Stimulated activated naive CD8-positive, alpha-beta T cell treated with anti-CD3 and anti-CD28 coated beads, Interleukin-15, Interleukin-2, amounts not matched to agents 100 ng/mL and 50 ng/mL, for 24 hours (primary cell): ENCODE measurements around the gene FHOD3.
"Not testable (repeated sequence)": the region's sequence is repeated elsewhere in the genome, so short reads cannot be mapped to it uniquely, and the experiment has no call there.

ENCODE experiments used
- H3K27ac Mint-ChIP-seq: one replicate; pipeline ENCODE4 v1.8.0; 2021; ENCODE audit warnings: mild to moderate bottlenecking, mixed read lengths
- H3K27me3 Mint-ChIP-seq: one replicate; pipeline ENCODE4 v1.8.0; 2021; ENCODE audit warnings: mixed read lengths
- H3K36me3 Mint-ChIP-seq: one replicate; pipeline ENCODE4 v1.8.0; 2021; ENCODE audit warnings: low read depth, mixed read lengths
- H3K4me1 Mint-ChIP-seq: one replicate; pipeline ENCODE4 v1.8.0; 2021; ENCODE audit warnings: low read depth, mixed read lengths
- H3K4me3 Mint-ChIP-seq: one replicate; pipeline ENCODE4 v1.8.0; 2021; ENCODE audit warnings: mild to moderate bottlenecking, mixed read lengths
- H3K9me3 Mint-ChIP-seq: one replicate; pipeline ENCODE4 v1.8.0; 2021; ENCODE audit warnings: mixed read lengths

FHOD3 gene

DNA sequence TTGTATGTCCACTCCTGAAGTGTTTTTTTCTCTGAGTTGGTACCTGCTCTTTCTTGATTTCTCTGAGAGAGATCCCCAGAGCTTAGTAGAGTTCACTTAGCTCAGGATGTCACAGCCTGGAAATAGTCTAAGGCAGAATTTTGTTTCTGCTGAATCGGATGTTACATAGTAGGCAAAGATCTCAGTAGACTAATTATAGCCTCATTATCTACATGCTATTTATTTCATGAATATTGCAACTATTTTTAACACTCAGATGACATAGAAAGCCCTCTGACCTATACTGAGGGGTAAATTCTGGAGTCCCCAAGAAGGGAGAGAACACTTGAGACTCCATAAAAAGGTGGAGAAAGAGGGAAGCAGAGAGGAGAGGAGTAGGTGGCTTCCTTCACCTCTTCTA lies 160.2 kb downstream of the FHOD3 start:
- H3K27ac Mint-ChIP-seq = no peak overlapping the region
- no peak overlapping the region for H3K4me3 Mint-ChIP-seq
- H3K9me3 Mint-ChIP-seq = no peaks in the 10 kb centered on the region
- H3K27me3 Mint-ChIP-seq = peaks cover 10% of the 10 kb centered on the region
- H3K36me3 Mint-ChIP-seq = no peaks in the 10 kb centered on the region
- H3K4me1 Mint-ChIP-seq = no peaks in the 10 kb centered on the region

DNA sequence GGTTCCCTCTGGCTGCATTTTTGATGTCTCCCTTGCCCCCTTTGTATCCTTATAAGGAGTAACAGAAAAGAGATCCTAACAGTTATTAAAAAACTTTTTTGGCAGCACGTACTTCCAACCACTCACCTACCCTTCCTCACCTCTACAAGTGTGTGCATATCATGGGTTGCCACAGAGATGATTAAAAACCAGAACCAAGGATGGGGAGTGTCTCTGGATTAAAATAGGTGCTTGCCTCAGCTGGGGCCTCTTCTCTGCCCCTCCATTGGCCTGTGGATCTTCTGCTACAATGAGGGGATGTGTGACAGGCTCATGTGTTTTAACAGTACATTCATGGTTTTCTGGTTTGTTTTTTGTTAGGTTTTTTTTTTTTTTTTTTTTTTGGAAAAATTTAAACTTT lies 160.8 kb downstream of the FHOD3 start:
- Mint-ChIP-seq H3K27me3 (peaks cover 10% of the 10 kb centered on the region), H3K4me1 (no peaks in the 10 kb centered on the region), H3K27ac (no peak overlapping the region)

DNA sequence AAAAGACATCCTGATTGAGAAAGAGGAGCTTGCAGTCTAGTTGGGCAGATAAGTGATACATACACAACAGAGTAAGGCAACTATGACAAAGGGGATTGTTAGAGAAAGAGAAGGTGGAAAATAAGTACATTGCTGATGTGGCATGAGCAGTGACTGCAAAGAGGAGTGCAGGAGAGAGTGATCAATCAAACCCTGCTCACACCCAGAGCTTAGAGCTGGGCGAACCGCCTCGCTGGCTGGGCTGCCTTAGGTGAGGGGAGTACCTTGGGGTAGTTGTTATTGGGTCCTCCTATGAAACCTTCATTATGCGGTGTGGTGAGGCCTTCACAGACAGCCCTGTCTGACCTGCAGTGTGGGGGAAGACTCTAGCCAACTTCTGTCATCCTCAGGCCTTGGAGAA lies 161.7 kb downstream of the FHOD3 start:
- H3K9me3 Mint-ChIP-seq = no peaks in the 10 kb centered on the region
- H3K36me3 Mint-ChIP-seq = no peaks in the 10 kb centered on the region
- no peaks in the 10 kb centered on the region for H3K4me1 Mint-ChIP-seq
- H3K27me3 Mint-ChIP-seq = peaks cover 6% of the 10 kb centered on the region
- no peak overlapping the region for H3K4me3 Mint-ChIP-seq
- no peak overlapping the region for H3K27ac Mint-ChIP-seq

More for the DNA sequence above, 160.8 kb downstream of the FHOD3 start:
- Mint-ChIP-seq H3K4me3 (no peak overlapping the region), H3K36me3 (no peaks in the 10 kb centered on the region), H3K9me3 (no peaks in the 10 kb centered on the region)

DNA sequence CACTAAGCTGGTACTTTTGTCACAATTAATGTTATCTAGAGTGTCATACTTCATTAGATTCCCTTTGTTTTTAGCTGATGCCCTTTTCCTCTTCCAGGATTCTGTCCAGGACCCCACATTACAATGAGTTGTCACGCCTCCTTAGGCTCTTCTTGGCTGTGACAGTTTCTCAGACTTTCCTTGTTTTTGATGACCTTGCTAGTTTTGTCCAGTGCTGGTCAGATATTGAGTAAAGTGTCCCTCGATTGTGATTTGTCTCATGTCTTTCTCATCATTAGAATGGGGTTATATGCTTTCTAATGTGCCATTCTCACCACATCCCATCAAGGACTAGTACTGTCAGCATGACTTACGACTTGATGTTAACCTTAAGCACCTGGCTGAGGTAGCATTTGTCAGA lies 162.3 kb downstream of the FHOD3 start:
- no peak overlapping the region for H3K27ac Mint-ChIP-seq
- H3K27me3 Mint-ChIP-seq = peaks cover 5% of the 10 kb centered on the region
- H3K9me3 Mint-ChIP-seq = no peaks in the 10 kb centered on the region
- no peaks in the 10 kb centered on the region for H3K4me1 Mint-ChIP-seq
- H3K4me3 Mint-ChIP-seq = no peak overlapping the region
- no peaks in the 10 kb centered on the region for H3K36me3 Mint-ChIP-seq

DNA sequence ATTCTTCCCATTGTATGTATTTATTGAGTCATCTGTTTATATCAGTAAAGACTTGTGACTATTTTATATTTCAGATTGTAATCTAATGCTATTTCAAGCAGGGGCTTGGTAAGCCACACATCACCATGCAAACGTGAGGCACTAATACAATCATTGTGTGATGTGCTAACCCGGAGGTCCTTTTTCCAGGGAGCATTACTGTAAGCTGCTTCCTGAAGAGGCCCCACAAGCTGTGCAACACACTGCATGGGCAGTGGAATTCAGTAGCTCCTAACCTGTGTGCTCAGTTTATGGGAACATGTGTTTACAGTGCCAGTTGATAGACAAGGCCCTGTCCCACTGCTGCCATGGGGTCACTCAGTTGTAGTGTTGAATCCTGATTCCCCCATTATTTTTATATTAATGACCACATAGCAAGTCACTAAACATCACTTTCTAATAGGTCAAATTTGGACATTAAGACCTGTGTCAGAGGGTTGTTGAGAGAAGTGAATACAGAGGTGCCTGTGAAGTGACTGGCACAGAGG lies 162.9 kb downstream of the FHOD3 start:
- Mint-ChIP-seq H3K27ac (no peak overlapping the region), H3K36me3 (no peaks in the 10 kb centered on the region), H3K4me3 (no peak overlapping the region)

DNA sequence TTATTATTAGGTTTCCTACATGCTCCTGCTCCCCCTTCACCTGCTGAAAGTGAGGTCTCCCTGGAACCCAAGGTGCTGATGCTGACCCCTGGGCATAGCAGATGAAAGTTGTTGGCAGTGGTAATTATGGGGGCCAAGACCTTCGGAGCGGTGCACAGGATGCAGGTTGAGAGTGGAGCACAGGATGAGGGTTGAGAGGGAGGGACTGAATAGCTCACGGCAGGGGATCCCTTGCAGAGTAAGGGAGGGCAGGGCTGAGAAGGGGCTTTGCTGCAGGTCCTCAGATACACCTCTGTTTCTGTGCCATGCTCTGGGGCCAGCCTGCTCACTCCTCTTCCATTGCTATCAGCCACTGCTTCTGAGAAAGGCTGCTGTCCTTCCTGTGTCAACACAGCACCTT lies 163.3 kb downstream of the FHOD3 start:
- no peak overlapping the region for H3K27ac Mint-ChIP-seq
- no peaks in the 10 kb centered on the region for H3K36me3 Mint-ChIP-seq
- H3K27me3 Mint-ChIP-seq = peaks cover 5% of the 10 kb centered on the region
- H3K9me3 Mint-ChIP-seq = no peaks in the 10 kb centered on the region
- H3K4me3 Mint-ChIP-seq = no peak overlapping the region
- no peaks in the 10 kb centered on the region for H3K4me1 Mint-ChIP-seq

More for the DNA sequence above, 162.9 kb downstream of the FHOD3 start:
- Mint-ChIP-seq H3K9me3 (no peaks in the 10 kb centered on the region), H3K27me3 (peaks cover 5% of the 10 kb centered on the region), H3K4me1 (no peaks in the 10 kb centered on the region)

DNA sequence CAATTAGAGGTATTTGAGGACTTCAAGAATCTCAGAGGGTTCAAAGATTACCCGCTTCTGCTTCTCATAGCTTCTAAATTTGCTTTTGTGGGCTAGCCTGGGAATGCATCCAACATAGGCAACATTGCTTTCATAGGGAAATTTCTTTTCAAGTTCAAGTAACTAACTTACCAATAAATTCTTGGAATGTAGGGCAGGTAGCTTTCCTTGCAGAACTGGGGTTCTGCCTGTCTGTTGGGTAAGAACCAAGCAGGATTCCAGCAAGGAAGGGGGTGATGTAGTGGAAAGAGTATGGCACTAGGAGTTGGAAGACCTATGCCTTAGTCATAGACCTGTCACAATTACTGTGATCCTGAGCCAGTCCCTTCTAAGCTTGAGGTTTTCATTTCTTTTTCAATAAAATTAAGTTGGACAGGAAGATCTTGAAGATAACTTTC lies 164.1 kb downstream of the FHOD3 start:
- Mint-ChIP-seq H3K27ac (no peak overlapping the region), H3K27me3 (peaks cover 5% of the 10 kb centered on the region), H3K36me3 (no peaks in the 10 kb centered on the region), H3K4me3 (no peak overlapping the region), H3K4me1 (no peaks in the 10 kb centered on the region), H3K9me3 (no peaks in the 10 kb centered on the region)

DNA sequence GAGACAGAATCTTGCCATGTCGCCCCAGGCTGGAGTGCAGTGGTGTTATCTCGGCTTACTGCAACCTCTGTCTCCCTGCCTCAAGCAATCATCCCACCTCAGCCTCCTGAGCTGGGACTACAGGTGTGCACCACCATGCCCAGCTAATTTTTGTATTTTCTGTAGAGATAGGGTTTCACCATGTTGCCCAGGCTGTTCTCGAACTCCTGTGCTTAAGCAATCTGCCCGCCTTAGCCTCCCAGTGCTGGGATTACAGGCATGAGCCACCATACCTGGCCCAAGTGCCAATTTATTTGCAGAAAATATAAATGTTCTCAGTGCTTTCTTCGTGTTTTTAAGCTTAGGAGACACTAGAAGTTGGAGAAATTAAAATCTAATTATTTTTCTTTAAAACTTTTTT lies 166.0 kb downstream of the FHOD3 start:
- H3K4me1 Mint-ChIP-seq, H3K36me3 Mint-ChIP-seq, H3K9me3 Mint-ChIP-seq, H3K27ac Mint-ChIP-seq, H3K4me3 Mint-ChIP-seq, H3K27me3 Mint-ChIP-seq: not testable (repeated sequence)

DNA sequence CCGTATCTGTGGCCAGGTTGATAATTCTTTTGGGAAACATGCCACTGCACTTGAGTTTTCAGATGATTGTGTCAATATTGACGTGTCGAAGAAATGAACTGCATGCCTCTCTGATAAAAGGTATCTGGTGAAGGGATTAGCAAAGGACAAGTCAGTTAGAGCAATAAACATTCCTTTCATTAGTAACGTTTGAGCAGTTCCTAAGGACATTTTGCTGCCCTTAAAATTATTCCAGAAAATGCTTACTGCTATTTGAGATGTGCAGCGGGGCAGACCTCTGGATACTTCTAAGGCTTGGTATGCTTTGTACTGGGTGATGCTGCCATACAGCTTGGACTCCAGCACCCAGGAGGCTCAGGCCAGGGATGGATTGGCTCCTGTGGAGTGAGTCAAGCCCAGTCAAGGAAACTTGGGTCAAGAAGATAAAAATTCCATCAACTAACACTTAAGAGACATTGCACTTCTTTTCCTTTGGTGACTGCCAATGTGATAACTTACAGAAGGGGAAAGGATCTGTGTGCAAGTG lies 166.7 kb downstream of the FHOD3 start:
- H3K27ac Mint-ChIP-seq = no peak overlapping the region
- no peaks in the 10 kb centered on the region for H3K27me3 Mint-ChIP-seq
- H3K36me3 Mint-ChIP-seq = no peaks in the 10 kb centered on the region
- no peak overlapping the region for H3K4me3 Mint-ChIP-seq
- no peaks in the 10 kb centered on the region for H3K9me3 Mint-ChIP-seq
- H3K4me1 Mint-ChIP-seq = no peaks in the 10 kb centered on the region

DNA sequence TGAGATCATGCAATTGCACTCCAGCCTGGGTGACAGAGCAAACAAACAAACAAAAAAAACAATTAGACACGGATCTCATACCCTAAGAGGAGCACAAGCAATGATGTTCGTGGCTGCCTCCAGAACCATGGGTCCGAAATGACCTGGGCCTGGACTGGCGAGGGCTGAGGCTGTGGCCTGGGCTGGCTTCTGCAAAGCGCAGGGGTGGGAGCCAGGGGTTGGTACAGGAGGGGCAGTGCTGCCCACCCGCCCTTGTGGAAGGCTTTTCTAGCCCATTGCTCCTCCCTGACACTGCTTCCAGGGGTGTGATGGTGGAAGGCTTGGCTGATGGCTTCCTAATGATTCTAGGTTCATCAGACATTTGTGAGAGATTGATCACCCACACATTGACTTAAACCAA lies 167.8 kb downstream of the FHOD3 start:
- no peaks in the 10 kb centered on the region for H3K9me3 Mint-ChIP-seq
- no peaks in the 10 kb centered on the region for H3K36me3 Mint-ChIP-seq
- H3K27ac Mint-ChIP-seq = no peak overlapping the region
- H3K4me1 Mint-ChIP-seq = no peaks in the 10 kb centered on the region
- H3K27me3 Mint-ChIP-seq = no peaks in the 10 kb centered on the region
- H3K4me3 Mint-ChIP-seq = no peak overlapping the region

DNA sequence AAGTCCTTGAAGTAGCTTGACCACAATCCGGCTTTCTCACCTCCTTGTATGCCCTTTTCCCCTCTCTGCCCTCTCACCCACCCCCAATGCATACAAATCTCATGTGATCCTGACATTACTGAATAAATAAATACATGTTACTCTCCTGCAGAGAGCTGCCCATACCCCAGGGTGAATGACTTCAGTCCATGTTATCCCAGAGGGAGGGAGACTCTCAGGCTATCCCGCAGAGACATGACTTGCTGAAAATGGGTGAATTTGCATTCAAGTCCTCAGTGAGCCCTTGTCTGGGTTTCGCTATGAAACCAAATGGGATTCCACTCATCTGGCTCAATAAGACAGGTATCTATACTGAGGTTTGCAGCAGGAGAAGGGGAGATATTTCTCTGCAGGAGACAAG lies 168.5 kb downstream of the FHOD3 start:
- Mint-ChIP-seq H3K4me3 (no peak overlapping the region), H3K27me3 (no peaks in the 10 kb centered on the region), H3K4me1 (no peaks in the 10 kb centered on the region), H3K36me3 (no peaks in the 10 kb centered on the region), H3K9me3 (no peaks in the 10 kb centered on the region), H3K27ac (no peak overlapping the region)

DNA sequence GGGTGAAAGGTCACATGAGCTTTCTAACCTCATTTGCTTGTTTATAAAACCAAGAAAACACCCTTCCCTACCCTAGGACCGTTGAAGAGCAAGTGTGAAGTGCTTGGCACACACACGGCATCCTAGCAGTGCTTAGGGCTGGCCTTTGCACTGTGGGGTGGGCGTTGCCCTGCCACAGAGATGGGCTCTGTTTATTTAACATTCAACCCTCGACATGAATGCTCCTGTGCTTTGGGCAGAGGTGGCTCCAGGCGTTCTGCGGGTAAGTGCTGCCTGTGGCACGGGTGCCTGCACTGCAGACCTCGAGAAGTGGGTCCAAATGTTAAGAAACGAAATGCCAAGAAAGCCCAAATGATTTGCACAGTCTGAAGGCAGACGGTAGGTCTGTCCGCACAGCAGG lies 170.1 kb downstream of the FHOD3 start:
- H3K4me1 Mint-ChIP-seq = no peaks in the 10 kb centered on the region
- H3K27me3 Mint-ChIP-seq = no peaks in the 10 kb centered on the region

DNA sequence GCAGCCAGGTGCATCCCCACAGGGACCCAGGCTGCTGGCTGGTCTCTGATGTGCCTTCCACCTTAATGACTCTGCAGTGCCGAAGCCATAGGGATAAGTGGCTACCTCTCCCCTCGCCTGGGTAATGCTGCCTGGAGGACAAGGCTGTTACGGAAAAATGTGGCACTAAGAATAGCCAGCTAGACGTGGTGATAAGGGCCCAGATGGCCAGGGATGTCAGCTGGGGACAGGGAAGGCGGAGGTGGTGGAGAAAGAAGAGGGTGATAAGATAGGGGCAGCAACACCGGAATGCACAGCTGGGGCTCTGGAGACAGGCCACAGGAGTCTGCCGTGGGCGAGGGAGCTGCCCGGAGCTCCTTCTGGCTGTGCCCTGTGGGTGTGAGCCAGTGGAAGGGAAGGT lies 170.6 kb downstream of the FHOD3 start:
- H3K36me3 Mint-ChIP-seq = no peaks in the 10 kb centered on the region
- H3K4me1 Mint-ChIP-seq = no peaks in the 10 kb centered on the region
- no peaks in the 10 kb centered on the region for H3K9me3 Mint-ChIP-seq
- H3K27me3 Mint-ChIP-seq = no peaks in the 10 kb centered on the region
- H3K4me3 Mint-ChIP-seq = no peak overlapping the region
- no peak overlapping the region for H3K27ac Mint-ChIP-seq

More for the DNA sequence above, 170.1 kb downstream of the FHOD3 start:
- no peaks in the 10 kb centered on the region for H3K36me3 Mint-ChIP-seq
- H3K27ac Mint-ChIP-seq = no peak overlapping the region
- no peak overlapping the region for H3K4me3 Mint-ChIP-seq
- no peaks in the 10 kb centered on the region for H3K9me3 Mint-ChIP-seq

DNA sequence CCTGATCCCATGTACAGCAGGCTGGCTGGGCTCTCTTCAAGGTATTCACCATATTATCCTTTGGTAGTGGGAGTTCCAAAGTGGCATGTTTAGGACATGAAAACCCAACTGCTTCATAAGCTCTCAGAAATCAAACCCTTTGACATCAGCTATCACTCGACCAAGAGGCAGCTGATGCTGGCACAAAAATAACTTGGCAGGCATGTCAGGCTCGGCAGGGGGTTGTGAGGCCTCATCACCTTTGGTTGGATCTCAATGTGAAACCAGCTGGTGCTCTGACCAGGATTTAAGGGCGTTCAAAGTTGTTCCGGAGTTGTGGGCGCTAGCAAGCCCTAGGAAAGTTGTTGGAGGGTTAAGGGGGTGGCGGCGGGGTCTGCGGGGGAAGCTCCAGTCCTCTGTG lies 171.9 kb downstream of the FHOD3 start:
- peaks cover 4% of the 10 kb centered on the region for H3K27me3 Mint-ChIP-seq
- no peak overlapping the region for H3K4me3 Mint-ChIP-seq
- H3K27ac Mint-ChIP-seq = no peak overlapping the region
- no peaks in the 10 kb centered on the region for H3K9me3 Mint-ChIP-seq
- H3K36me3 Mint-ChIP-seq = no peaks in the 10 kb centered on the region
- no peaks in the 10 kb centered on the region for H3K4me1 Mint-ChIP-seq

DNA sequence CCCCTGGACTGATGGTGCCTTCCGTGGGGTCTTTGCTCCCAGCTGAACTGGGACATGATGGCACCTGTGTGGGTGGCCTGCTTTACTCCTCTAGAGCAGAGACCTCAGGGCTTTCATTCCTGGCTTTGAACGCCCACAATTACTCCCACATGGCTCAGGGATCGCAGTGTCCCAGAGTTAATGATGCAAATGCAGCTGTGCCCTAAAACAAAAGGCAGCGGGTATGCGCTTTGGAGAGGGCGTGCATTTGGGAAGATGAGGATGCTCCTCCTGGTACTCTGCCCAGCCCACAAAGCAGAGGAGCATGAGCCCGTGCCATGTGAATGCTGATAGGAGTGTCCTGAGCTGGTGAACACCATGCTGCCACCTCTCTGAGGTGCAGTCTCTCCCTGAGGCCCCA lies 173.4 kb downstream of the FHOD3 start:
- Mint-ChIP-seq H3K4me3 (no peak overlapping the region), H3K4me1 (no peaks in the 10 kb centered on the region), H3K36me3 (no peaks in the 10 kb centered on the region), H3K27ac (no peak overlapping the region), H3K9me3 (no peaks in the 10 kb centered on the region), H3K27me3 (peaks cover 4% of the 10 kb centered on the region)

DNA sequence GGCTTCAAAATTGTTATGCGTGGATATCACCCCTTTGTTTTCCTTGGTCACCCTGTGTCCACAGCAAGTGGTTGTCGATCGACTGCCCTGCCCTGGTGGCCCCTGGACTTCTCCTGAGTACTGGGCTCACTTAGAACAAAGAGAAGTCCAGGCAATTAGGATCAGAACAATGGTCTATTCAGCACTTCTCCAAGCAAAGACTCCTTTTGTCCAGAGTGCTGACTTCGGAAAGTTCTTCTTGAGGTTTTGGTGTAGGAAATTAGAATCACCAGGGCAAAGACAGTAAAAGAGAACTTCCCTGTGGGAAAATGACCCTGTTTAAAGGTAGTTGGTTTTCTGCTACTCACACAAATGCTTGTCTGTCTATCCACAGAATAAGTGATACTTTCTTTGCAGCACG lies 173.9 kb downstream of the FHOD3 start:
- Mint-ChIP-seq H3K27me3 (peaks cover 4% of the 10 kb centered on the region), H3K9me3 (no peaks in the 10 kb centered on the region)

More for the DNA sequence above, 173.9 kb downstream of the FHOD3 start:
- Mint-ChIP-seq H3K27ac (no peak overlapping the region), H3K36me3 (no peaks in the 10 kb centered on the region), H3K4me1 (no peaks in the 10 kb centered on the region), H3K4me3 (no peak overlapping the region)
